ENCODE results near the gene BDKRB2.

BDKRB2 gene

DNA sequence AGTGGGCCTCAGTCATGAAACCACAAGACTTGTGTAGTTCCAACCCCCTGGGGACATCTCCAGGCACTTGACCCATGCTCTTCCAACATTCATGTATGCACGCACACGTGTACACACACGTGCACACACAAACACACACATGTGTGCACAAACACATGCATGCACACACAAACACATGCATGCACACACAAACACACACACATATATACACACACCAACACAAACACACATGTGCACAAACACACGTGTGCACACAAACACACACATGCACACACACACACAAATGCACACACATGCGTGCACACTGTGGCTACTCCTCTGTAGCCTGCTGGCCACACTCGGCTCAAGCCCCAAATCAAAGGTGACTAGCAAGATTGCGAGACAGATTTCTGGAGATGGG, 22.8 kb downstream of the BDKRB2 start:
- TF ChIP-seq, protein P1, sequence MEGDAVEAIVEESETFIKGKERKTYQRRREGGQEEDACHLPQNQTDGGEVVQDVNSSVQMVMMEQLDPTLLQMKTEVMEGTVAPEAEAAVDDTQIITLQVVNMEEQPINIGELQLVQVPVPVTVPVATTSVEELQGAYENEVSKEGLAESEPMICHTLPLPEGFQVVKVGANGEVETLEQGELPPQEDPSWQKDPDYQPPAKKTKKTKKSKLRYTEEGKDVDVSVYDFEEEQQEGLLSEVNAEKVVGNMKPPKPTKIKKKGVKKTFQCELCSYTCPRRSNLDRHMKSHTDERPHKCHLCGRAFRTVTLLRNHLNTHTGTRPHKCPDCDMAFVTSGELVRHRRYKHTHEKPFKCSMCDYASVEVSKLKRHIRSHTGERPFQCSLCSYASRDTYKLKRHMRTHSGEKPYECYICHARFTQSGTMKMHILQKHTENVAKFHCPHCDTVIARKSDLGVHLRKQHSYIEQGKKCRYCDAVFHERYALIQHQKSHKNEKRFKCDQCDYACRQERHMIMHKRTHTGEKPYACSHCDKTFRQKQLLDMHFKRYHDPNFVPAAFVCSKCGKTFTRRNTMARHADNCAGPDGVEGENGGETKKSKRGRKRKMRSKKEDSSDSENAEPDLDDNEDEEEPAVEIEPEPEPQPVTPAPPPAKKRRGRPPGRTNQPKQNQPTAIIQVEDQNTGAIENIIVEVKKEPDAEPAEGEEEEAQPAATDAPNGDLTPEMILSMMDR (IDR thresholded peaks at IDR 0.05; ENCODE audit: low read depth, low read length), result no peak
- DNase-seq (ENCODE audit: extremely low read depth, low read depth), result no peak

DNA sequence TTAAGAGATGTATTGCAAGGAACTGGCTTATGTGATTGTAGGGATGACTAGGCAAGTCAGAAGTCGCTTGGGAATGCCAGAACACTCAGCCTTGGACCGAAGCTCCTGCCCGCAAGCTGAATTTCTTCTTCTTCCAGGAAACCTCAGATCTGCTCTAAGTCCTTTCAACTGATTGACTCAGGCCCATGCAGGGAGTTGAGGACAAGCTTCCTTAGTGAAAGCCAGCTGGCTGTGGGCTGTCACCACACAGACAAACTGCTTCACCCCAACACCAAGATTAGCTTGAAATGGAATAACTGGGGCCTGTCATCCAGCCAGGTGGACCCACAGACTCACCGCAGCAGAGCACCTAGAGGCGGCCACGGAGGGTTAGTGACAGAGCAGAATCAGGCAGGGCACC, 24.7 kb downstream of the BDKRB2 start:
- TF ChIP-seq, protein P1 (IDR thresholded peaks at IDR 0.05; ENCODE audit: low read depth, low read length), result no peak
- no peak for DNase-seq (ENCODE audit: extremely low read depth, low read depth)

DNA sequence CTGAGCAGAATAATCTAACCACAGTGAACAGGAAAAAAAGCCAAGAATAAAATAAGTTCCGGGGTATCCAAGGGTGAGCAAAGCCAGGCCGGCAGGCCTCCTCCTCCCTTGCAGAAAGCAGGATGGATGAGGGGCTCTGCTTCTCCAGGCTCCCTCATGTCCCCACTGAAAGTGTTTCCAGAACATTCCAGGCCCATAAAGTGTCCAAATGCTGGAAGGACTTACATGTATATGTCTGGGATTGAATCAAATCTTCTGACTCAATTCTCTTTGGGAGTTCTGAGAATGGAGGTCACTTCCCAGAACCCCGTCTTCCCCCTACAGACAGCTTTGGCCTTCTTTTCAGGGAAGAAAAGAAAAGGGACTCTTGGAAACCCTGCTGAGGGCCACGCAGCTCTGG, 26.4 kb downstream of the BDKRB2 start:
- TF ChIP-seq, protein P1 (IDR thresholded peaks at IDR 0.05; ENCODE audit: low read depth, low read length), result no peak
- no peak for DNase-seq (ENCODE audit: extremely low read depth, low read depth)

DNA sequence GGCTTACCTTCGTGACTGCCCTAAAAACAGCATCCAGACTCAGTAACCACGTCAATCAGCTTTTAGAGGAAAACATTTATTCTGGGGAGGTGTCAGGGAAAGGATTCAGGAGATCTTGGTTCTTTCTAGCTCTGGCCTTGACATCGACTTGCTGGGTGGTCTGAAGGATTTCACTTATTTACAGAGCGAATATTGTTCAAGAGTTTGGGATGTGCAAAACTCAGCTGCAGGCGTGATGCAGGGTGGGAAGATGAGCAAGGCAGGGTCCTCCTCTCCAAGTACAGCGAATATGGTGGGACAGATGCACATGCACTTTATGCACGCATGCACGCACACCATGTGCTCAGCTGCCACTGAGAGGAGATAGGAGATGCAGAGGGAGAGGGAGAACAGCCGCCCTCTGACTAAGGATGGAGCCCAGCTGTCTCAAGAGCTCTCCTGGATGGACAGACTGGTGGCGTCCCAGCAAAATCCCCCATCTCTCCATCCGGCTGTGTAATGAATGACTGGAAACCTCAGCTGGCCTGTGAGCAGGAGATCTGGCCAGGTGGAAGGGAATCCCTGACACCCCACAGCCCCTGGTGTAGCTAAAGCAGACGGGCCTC, 27.0 kb downstream of the BDKRB2 start:
- no peak for DNase-seq (ENCODE audit: extremely low read depth, low read depth)
- TF ChIP-seq, protein P1 (IDR thresholded peaks at IDR 0.05; ENCODE audit: low read depth, low read length), result no peak

DNA sequence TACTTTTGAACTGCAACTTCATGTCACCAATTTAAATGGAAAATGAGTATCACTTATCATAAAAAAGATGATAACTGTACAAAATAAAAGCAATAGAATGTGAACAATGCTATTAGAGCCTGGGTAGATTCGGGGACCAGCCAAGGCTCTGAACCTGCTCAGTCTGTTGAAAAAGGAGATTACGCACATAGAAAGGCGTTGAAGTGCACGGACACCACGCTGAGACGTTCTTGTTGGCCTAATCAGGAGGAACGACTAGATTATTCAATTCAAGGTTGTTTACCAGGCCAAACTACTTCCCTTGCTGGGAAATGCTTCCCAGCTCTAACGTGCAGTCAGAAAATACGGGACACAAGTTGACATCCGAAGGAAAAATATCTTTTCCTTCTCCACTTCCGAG, 27.9 kb downstream of the BDKRB2 start:
- no peak for DNase-seq (ENCODE audit: extremely low read depth, low read depth)
- TF ChIP-seq, protein P1 (IDR thresholded peaks at IDR 0.05; ENCODE audit: low read depth, low read length), result no peak

DNA sequence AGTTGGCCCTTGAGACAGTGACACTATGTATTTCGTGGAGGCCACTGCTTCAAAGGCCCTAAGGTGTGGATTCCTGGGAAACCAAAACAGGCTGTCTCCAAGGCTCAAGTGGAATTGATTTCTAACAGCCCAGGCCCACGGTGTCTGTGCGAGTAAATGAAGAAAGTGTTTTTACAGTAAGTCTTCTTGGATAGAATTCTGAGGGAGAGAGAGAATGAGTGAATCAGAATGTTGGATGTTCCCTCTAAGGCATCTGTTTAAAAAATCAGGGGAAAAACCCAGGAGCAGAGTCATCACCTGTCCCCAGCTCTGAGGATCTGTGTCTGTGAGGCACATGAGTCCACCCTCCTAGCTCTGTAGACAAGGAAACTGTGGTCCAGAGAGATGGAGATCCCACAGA, 29.0 kb downstream of the BDKRB2 start:
- TF ChIP-seq, protein P1 (IDR thresholded peaks at IDR 0.05; ENCODE audit: low read depth, low read length), result no peak
- no peak for DNase-seq (ENCODE audit: extremely low read depth, low read depth)

DNA sequence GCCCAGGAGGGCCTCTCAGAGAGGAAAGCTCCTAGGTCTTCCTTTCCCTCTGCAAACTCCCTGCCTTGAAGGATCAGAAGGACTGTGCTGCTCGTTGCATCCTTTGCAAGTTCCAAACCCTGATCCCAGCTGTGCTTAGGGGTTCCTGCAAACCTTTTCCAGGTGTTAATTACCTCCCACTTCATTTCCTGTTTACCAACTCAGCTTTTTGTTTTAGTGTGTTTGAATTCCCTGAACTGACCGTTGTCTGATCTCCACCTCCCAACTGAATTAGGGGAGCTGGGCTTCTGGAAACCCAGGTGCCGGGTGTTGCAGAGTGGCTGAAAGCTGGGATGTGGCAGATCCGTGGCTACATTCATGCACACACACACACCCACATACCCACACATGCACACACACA, 30.8 kb downstream of the BDKRB2 start:
- DNase-seq (ENCODE audit: extremely low read depth, low read depth), result no peak
- TF ChIP-seq, protein P1 (IDR thresholded peaks at IDR 0.05; ENCODE audit: low read depth, low read length), result no peak

Measured in AG09319 (cell line).